AG09309 (cell line): Measurements from ENCODE around the gene MTRF1.

Experiments
- DNase-seq: peaks from one replicate; pipeline ENCODE4 v3.0.0-alpha.2; 2010; ENCODE audit warnings: low read depth
- H3K4me3 ChIP-seq: 2 replicates; pipeline ENCODE4 v1.5.1; 2011; ENCODE audit warnings: mild to moderate bottlenecking, low read depth, low read length, moderate library complexity; ENCODE audit not compliant: control insufficient read depth
- CTCF ChIP-seq: IDR thresholded peaks from 2 replicates; pipeline ENCODE4 v1.5.1; 2011; ENCODE audit warnings: mild to moderate bottlenecking, low read depth, low read length, inconsistent platforms; ENCODE audit not compliant: insufficient read depth, control insufficient read depth; ENCODE audit errors: missing control alignments

MTRF1 gene

DNA sequence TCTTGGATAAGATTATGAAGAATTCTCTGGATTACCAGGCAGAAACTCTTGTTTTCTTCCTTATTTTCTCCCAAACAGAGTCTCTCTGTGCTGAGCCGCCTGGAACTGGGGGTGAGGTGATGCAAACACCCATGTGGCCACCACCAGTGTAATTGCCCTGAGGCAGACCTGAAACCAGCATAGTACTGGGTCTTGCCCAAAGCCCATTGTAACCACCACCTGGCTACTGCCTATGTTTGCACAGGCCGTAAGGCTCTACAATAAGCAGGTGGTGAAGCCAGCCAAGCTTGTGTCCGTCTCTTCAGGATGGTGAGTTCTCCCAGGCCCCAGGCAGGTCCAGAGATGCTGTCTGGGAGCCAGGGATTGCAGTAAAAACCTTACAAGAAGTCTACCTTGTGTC, 50.1 kb downstream of the MTRF1 start:
- H3K4me3 ChIP-seq: no peak overlapping the region
- DNase-seq: no peak
- TF ChIP-seq CTCF: no peak

DNA sequence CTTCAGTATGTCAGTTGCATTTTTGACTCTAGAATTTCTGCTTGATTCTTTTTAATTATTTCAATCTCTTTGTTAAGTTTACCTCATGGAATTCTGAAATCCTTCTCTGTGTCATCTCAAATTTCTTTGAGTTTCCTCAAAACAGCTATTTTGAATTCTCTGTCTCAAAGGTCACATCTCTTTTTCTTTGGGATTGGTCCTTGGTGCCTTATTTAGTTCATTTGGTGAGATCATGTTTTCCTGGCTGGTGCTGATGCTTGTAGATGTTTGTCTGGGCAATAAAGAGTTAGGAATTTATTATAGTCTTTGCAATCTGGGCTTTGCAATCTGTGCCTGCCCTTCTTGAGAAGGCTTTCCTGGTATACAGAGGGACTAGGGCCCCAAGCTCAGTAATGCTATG, 50.5 kb downstream of the MTRF1 start:
- TF ChIP-seq CTCF: no peak
- H3K4me3 ChIP-seq: no peak overlapping the region
- DNase-seq: no peak

GRCh38 chr13:41211062-41211461, 52.3 kb downstream of the MTRF1 start:
- no peak overlapping the region for H3K4me3 ChIP-seq
- no peak for TF ChIP-seq CTCF
- no peak for DNase-seq

DNA sequence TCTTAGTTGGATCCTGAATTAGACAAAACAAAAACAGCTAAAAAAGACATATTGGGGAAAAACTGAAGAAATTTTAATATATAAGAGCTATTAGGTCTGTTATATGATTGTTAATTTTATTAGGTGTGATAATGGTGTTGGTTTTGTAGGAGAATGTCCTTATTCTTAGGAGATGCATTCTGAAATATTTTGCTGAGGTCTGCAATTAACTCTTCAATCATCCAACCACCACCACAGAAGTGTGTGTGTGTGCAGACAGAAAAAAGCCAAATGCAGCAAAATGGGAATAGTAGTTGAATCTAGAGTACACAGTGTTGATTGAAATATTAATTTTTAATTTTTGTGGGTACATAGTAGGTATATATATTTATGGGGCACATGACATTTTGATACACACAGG, 56.9 kb downstream of the MTRF1 start:
- no peak for TF ChIP-seq CTCF
- no peak overlapping the region for H3K4me3 ChIP-seq
- no peak for DNase-seq

DNA sequence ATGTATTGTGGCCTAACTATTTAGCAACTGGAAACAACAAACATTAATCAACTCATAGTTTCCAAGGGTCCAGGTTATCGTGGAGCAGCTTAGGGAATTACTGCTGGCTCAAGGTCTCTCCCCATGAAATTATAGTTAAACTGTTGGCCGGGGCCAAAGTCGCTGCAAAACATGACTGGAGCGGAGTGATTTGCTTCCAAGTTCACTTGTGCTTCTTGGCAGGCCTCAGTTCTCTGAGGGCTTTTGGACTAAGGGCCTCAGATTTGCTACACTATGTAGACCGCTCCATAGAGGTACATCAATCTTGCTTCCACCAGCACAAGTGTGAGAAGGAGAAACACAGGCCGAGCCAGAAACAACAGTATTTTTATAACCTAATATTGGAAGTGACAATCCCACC, 59.6 kb downstream of the MTRF1 start:
- TF ChIP-seq CTCF: no peak
- no peak for DNase-seq

GRCh38 chr13:41200126-41200525, 63.2 kb downstream of the MTRF1 start:
- H3K4me3 ChIP-seq: no peak overlapping the region
- peak; percentile 43 for TF ChIP-seq CTCF

More for the DNA sequence above, 59.6 kb downstream of the MTRF1 start:
- no peak overlapping the region for H3K4me3 ChIP-seq

GRCh38 chr13:41199526-41199925, 63.9 kb downstream of the MTRF1 start:
- no peak for TF ChIP-seq CTCF
- no peak for DNase-seq
- H3K4me3 ChIP-seq: no peak overlapping the region

More at GRCh38 chr13:41200126-41200525, 63.2 kb downstream of the MTRF1 start:
- no peak for DNase-seq
